ENCODE data around the gene MAP2K5. TPM values are rescaled to one million over a fixed set of nuclear protein-coding genes. Genes with fewer than 3 reads are reported as not detected.

Gene MAP2K5
- total RNA-seq, 1 donor, result 7.3 TPM

DNA sequence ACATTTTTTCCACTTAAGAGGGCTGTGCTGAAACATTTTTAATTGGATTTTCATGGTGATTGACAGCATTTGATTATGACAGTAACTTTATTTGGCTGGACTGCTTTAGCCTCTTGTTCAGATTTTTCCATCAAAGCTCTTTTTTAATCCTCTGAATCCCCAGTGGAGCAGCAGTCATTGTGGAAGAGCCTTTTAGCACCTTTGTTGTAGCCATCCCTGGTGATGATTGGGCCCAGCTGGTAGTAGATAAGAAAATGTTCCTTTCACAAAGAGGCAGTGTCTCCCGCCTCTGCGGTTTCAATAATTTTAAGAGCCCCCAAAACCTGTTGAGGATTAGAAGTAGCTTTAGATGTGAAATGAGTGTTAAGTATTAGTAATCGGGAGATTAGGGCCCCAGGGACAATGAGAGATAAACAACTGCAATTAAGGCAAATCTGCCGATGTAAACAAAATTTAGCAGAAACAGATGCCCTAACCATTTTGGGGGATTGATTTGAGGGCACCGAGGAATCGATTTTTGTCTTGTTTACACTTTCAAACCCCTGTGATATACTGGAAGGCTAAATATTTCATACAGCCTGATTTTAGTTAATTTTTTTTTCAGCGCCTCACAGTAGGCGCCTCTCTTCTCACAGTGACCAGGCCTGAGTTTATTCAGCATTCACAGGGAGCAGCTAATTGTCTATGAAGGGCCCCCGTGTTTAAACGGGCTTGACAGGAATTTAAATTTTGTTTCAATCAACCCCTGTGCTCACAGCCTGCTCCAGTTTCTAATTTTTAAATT lies 239.6 kb downstream of the MAP2K5 start:
- peaks cover 44% of the 10 kb centered on the region for H3K4me1 ChIP-seq (ENCODE audit: insufficient read depth, low read length)
- no peaks in the 10 kb centered on the region for H3K9me3 ChIP-seq (ENCODE audit: low read depth, low read length)
- H3K27me3 ChIP-seq (ENCODE audit: insufficient read depth, low read length), result no peaks in the 10 kb centered on the region
- H3K4me3 ChIP-seq (ENCODE audit: low read length), result no peak overlapping the region

DNA sequence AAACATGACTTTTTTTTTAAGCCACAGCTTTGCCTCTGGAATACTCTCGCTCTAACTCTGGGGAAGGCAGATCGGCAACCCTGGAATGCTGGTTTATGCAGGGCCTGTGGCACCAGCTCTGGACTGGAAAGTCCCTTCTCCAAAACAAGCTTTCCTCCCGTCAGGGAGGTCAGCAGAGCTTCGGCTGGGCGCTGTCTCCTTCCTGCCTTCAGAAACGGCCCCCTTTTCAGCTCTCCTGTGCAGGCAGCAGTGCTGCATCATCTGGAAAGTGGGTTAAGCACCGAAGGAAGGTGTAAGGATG lies 240.1 kb downstream of the MAP2K5 start:
- H3K9me3 ChIP-seq (ENCODE audit: low read depth, low read length), result no peaks in the 10 kb centered on the region
- H3K27me3 ChIP-seq (ENCODE audit: insufficient read depth, low read length), result no peaks in the 10 kb centered on the region
- no peak overlapping the region for H3K4me3 ChIP-seq (ENCODE audit: low read length)
- H3K4me1 ChIP-seq (ENCODE audit: insufficient read depth, low read length), result peaks cover 44% of the 10 kb centered on the region

DNA sequence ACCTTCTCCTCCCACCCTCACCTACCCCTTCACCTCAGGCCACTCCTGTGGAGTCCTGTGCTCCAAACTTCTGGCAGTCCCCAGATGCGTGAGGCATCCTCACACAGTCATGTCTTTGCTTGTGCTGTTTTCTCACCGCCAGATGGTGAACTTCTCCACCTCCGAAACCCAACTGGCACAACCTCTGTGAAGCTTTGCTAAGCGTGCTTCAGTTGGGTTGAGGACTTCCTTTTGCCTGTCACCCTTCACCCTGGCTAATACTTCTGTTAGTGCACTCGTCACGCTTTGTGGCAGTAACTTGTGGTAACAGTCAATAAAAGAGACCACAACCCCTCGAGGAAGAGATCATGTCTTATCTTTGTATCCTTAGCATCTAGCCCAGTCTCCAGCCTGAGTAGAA lies 240.8 kb downstream of the MAP2K5 start:
- Histone ChIP-seq H3K9me3 (ENCODE audit: low read depth, low read length) (no peaks in the 10 kb centered on the region), H3K27me3 (ENCODE audit: insufficient read depth, low read length) (no peaks in the 10 kb centered on the region), H3K4me1 (ENCODE audit: insufficient read depth, low read length) (peaks cover 44% of the 10 kb centered on the region), H3K4me3 (ENCODE audit: low read length) (no peak overlapping the region)

DNA sequence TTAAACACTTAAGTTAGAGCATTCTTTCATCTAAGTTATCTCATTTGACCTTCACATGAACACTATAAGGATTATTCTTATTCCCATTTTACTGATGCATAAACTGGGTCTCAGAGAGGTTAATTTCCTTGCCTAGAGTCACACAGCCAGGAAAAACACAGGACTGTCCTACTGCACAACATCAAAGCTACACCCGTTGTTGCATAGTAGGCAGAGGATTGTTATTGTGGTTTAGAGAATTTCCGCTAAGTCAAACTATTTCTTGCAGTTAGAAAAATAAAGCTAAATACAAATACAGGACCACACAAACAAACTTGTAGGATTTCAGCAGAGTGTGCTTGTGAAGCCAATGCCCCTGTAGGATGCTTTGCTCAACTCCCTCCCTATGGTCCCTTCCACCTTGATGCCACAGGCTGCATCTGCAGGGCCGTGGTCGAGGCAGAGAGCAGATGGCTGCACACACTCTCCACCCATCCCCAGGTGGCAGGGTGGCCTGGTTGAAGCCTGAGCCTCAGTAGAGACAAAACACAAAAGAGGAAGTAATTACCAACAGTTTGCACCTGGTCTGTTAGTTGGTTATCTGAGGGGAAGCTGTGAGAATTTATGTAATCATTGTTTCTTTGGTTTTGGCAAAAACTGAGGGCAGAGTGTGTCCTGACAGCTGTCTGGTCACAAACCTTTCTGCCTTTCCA lies 241.7 kb downstream of the MAP2K5 start:
- Histone ChIP-seq H3K4me1 (ENCODE audit: insufficient read depth, low read length) (peaks cover 43% of the 10 kb centered on the region), H3K9me3 (ENCODE audit: low read depth, low read length) (no peaks in the 10 kb centered on the region), H3K4me3 (ENCODE audit: low read length) (no peak overlapping the region), H3K27me3 (ENCODE audit: insufficient read depth, low read length) (no peaks in the 10 kb centered on the region)

DNA sequence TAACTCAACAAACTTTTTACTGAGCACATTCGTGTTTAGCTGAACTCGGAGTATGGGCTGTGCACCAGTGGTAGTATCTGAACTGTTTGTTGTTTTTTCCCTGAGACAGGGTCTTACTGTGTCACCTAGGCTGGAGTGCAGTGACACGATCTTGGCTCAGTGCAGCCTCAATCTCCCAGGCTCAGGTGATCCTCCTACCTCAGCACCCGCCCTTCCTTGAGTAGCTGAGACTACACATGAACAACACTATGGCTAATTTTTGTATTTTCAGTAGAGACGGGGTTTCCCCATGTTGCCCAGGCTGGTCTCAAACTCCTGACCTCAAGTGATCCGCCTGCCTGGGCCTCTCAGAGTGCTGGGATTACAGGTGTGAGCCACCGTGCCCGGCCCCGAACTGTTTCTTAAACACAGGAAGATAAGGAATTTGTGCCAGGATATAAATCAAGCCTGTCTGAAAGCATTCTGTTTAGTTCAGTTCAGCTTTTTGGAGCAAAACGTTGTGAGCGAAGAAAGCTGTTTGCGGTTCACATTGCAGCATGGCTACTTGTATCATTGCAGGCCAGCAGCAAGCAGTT lies 242.4 kb downstream of the MAP2K5 start:
- peaks cover 36% of the 10 kb centered on the region for H3K4me1 ChIP-seq (ENCODE audit: insufficient read depth, low read length)
- H3K9me3 ChIP-seq (ENCODE audit: low read depth, low read length), result no peaks in the 10 kb centered on the region
- H3K27me3 ChIP-seq (ENCODE audit: insufficient read depth, low read length), result no peaks in the 10 kb centered on the region
- no peak overlapping the region for H3K4me3 ChIP-seq (ENCODE audit: low read length)

DNA sequence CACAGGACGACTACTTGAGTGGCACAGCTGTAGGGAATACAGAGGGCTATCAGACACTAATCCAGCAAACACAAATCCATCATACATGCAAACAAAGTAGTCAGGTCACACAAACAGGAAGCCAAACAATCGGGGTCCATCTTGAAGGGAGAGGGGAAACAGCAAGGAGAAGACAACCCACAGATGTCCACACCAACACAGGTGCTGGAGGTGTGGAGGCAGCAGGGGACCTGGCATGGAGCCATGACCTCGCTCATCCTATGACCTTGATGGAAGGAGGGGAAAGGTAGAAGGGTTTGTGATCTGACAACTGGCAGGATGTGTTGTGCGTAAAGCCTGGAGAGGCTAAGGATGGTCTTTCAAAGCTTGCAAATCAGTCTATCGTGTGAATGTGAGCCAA lies 242.9 kb downstream of the MAP2K5 start:
- Histone ChIP-seq H3K27me3 (ENCODE audit: insufficient read depth, low read length) (no peaks in the 10 kb centered on the region), H3K9me3 (ENCODE audit: low read depth, low read length) (no peaks in the 10 kb centered on the region), H3K4me1 (ENCODE audit: insufficient read depth, low read length) (peaks cover 32% of the 10 kb centered on the region), H3K4me3 (ENCODE audit: low read length) (no peak overlapping the region)

DNA sequence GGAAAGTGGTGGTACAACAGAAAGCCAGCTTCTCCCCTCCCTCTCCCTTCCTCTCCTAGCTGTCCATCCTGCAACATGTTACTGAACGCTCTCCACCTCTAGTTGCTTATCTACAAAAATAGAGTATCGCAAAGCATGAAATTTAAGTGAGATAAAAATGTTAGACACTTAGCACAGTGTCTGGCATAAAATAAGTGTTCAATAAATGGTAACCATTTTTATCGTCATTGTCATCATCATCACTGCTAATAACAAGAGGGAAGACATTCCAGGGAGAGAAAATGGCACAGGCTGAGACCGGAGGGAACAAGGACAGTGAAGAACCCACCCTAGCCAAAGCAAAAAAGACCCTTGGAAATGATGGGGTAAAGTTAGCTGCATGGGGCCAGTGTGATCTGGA lies 244.1 kb downstream of the MAP2K5 start:
- H3K4me1 ChIP-seq (ENCODE audit: insufficient read depth, low read length), result peaks cover 32% of the 10 kb centered on the region
- H3K27me3 ChIP-seq (ENCODE audit: insufficient read depth, low read length), result no peaks in the 10 kb centered on the region
- H3K9me3 ChIP-seq (ENCODE audit: low read depth, low read length), result no peaks in the 10 kb centered on the region
- H3K4me3 ChIP-seq (ENCODE audit: low read length), result no peak overlapping the region

DNA sequence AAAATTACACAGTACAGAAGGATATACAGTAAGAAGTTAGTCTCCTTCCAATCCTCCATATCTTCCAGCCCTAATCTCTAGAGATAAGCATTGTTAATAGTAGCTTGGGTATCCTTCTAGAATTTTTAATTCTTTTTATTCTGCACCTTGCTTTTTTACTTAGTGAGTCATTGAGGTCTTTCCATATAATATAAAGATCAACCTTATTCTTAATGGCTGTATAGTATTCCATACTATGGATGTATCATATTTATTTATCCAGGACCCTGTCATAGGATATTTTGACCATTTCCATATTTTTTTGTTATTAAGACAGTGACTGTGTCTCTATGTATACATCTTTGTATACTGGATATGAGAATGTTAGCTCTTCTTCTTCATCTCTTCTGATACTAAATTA lies 246.5 kb downstream of the MAP2K5 start:
- Histone ChIP-seq H3K27me3 (ENCODE audit: insufficient read depth, low read length) (no peaks in the 10 kb centered on the region), H3K9me3 (ENCODE audit: low read depth, low read length) (no peaks in the 10 kb centered on the region), H3K4me1 (ENCODE audit: insufficient read depth, low read length) (peaks cover 18% of the 10 kb centered on the region), H3K4me3 (ENCODE audit: low read length) (no peak overlapping the region)

DNA sequence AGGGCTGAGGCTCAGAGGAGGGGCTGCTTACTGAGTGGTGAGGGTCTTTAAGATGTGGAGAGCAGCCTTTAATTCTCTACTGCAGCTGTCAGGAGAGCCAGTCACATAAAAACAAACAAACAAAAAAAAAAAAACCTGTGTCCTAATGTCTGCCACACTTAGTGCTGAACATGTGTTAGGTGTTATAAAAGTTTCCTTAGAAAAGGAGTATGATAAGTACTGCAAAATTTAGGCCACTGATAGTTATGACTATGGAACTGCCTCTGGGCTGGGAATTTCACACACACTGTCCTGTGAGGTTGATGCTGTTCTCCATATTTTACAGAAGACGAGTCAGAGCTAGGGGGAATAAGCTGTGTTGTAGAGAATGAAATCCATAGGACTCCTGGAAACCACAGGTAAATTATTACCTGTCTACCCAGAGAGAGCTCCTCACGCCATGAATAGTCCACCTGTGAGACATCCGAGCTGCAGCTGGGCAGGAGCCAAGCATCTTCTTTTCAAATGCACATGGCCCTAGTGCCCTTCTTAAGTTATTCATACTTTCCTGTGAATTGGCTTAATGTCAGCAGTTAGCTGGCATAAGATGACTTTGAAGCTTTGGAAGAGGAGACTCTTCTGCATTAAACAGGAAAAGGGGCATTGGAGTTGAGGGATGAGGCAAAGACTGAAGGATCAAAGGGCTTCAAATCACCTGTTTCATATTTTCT lies 248.3 kb downstream of the MAP2K5 start:
- no peaks in the 10 kb centered on the region for H3K27me3 ChIP-seq (ENCODE audit: insufficient read depth, low read length)

DNA sequence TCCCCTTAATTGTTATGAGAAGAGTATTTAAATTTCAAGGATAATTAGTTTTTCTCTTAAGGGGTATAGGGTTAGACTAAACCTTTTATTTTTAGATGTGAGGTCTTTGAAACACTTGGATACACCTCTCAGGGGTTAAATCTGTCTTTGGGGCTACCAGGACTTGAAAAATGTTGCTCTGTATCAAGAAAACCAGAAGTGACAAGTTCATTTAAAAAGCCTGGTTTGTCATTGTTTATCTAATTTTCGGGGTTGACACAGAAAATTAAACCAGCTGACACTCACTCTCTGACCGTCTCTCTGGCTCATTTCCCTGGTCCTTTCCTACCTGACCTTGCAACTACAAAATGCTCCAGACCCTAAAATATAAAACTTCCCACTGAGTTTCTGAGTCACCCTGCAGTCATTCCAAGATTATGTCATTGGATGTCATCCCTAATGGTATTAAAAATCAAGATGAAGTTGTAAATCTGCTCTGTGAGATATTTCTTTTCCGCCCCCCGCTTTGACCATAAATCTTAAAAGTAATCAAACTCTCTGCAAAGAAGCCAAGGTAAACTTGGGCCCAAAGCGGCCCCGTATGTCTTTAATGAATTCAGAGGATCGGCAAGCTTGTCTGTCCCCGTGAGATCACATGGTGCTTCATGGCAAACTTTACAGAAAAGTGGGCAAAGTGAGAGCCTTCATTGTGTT lies 249.9 kb downstream of the MAP2K5 start:
- Histone ChIP-seq H3K4me1 (ENCODE audit: insufficient read depth, low read length) (no peaks in the 10 kb centered on the region), H3K9me3 (ENCODE audit: low read depth, low read length) (peaks cover 9% of the 10 kb centered on the region)

More for the DNA sequence above, 248.3 kb downstream of the MAP2K5 start:
- no peaks in the 10 kb centered on the region for H3K4me1 ChIP-seq (ENCODE audit: insufficient read depth, low read length)
- H3K9me3 ChIP-seq (ENCODE audit: low read depth, low read length), result peaks cover 9% of the 10 kb centered on the region
- H3K4me3 ChIP-seq (ENCODE audit: low read length), result no peak overlapping the region

DNA sequence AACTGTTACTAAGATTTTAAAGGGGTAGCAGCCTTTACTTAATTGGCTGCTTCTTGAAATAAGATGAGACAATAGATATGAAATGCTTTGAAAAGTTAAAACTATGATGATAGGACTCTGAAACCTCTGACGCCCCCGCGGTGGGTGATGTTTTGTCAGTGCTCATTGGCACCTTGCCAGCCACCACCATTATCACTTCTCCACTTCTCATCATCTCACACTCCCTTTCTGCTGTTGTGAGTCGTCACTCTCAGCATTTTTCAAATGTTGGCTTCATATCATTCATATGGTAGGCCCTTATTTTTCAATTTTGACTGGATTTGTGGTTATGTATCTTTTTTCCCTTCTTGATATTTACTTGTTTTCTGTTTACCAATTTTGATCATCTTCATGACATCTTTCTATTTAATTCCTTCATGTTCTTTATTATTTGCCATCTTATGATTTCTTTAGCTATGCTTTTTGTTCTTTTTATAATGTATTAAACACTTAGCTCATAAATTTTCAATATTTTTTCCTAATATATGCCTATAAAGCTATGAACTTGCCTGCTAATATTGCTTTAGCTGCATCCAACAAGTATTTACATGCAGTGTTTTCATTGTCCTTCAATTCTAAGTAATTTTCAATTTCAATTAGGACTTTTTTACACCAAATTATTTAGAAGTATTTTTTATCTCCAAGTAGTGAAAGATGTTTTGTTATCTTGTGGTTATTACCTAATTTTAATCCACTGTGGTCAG lies 252.5 kb downstream of the MAP2K5 start:
- Histone ChIP-seq H3K4me1 (ENCODE audit: insufficient read depth, low read length) (no peaks in the 10 kb centered on the region), H3K27me3 (ENCODE audit: insufficient read depth, low read length) (no peaks in the 10 kb centered on the region), H3K4me3 (ENCODE audit: low read length) (no peak overlapping the region), H3K9me3 (ENCODE audit: low read depth, low read length) (peaks cover 9% of the 10 kb centered on the region)

More for the DNA sequence above, 249.9 kb downstream of the MAP2K5 start:
- H3K27me3 ChIP-seq (ENCODE audit: insufficient read depth, low read length), result no peaks in the 10 kb centered on the region
- no peak overlapping the region for H3K4me3 ChIP-seq (ENCODE audit: low read length)

DNA sequence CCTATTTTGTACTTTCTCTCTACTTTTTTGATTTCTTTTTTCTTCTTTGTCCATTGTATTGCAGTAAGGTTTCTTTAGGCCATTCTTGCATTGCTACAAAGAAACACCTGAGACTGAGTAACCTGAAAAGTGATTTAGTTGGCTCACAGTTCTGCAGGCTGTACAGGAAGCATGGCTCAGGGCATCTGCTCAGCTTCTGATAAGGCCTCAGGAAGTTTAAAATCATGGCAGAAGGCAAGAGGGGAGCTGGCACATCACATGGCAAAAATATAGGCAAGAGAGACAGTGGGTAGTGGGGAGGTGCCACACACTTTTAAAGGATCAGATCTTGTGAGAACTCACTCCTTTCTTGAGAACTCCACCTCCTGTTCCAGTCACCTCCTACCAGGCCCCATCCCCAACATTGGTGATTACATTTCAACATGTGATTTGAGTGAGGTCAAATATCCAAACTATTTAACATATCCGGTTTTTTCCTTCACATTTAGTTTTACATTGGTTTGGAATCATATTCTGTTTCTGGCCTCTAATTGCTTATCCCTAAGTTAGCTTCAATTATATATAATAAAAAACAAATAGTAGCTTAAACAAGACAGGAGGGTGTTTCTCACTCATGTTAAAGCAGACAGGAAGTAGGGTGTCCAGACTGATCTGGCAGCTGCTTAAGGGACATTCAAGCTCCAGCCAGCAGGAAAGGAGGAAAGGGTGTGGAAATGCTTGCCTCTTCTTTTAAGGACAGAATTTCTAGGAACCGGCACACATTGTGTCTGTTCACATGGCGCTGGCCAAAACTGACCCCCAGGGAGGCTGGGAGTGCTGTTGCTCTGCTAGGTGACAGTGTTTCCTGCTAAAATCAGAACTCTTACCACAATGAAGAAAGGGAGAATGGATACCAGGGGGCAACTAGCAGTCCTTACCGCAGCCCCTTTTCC lies 254.0 kb downstream of the MAP2K5 start:
- H3K4me3 ChIP-seq (ENCODE audit: low read length), result no peak overlapping the region
- no peaks in the 10 kb centered on the region for H3K4me1 ChIP-seq (ENCODE audit: insufficient read depth, low read length)
- H3K9me3 ChIP-seq (ENCODE audit: low read depth, low read length), result peaks cover 9% of the 10 kb centered on the region
- H3K27me3 ChIP-seq (ENCODE audit: insufficient read depth, low read length), result no peaks in the 10 kb centered on the region

DNA sequence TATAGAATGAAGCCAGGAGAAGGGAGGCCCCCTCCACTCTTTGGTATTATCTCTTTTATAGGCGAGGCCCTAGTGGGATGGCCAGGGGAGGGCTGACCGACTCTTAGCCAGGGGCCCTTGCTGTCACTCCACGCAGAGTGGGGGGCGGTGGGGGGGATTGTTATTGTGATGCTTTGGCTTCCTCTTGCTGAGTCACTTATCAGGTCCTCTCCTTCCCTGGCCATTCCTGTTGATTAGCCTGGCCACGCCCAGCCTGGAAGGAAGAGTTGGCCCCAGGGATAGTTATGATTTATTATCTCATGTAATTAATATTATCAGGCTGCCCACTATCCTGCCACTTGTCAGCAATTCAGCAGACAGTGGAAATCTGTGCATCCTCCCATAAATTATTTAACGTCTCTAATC lies 257.3 kb downstream of the MAP2K5 start:
- Histone ChIP-seq H3K9me3 (ENCODE audit: low read depth, low read length) (peaks cover 8% of the 10 kb centered on the region), H3K4me3 (ENCODE audit: low read length) (no peak overlapping the region), H3K4me1 (ENCODE audit: insufficient read depth, low read length) (no peaks in the 10 kb centered on the region), H3K27me3 (ENCODE audit: insufficient read depth, low read length) (no peaks in the 10 kb centered on the region)

Measured in mononuclear cell (primary cell).